HepG2 (cell line): Measurements from ENCODE around the gene MEAK7. TPM values are rescaled to one million over a fixed set of nuclear protein-coding genes. Genes with fewer than 3 reads are reported as not detected.

Experiments used
- FOXA1 ChIP-seq, 2 experiments: fragments of 450-650 bp in 1 of 2; sonication (generic) in 1 of 2; formaldehyde crosslinking in 1 of 2; IDR thresholded peaks; 2 replicates each; pipeline versions ENCODE4 v1.4.0 to v1.6.1; 2016 to 2020; ENCODE audit warnings: missing genetic modification reagents in 1 of 2
- HMGXB3 ChIP-seq: sonication (generic); formaldehyde crosslinking; IDR thresholded peaks from 2 replicates; pipeline ENCODE4 v1.4.0; 2020; ENCODE audit warnings: missing genetic modification reagents, borderline replicate concordance
- MXD1 ChIP-seq: sonication (generic); formaldehyde crosslinking; IDR thresholded peaks from 2 replicates; pipeline ENCODE4 v1.4.0; 2020; ENCODE audit warnings: mild to moderate bottlenecking, missing genetic modification reagents
- SOX6 ChIP-seq, 2 experiments: fragments of 450-650 bp in 1 of 2; sonication (generic) in 1 of 2; formaldehyde crosslinking in 1 of 2; IDR thresholded peaks; 2 replicates each; pipeline versions ENCODE4 v1.4.0 to v1.6.1; 2017 to 2020; ENCODE audit warnings: antibody characterized with exemption in 1 of 2, mild to moderate bottlenecking in 1 of 2, missing genetic modification reagents in 1 of 2
- TAF1 ChIP-seq: sonication (generic); formaldehyde crosslinking; IDR thresholded peaks from 2 replicates; pipeline ENCODE4 v1.4.0; 2020; ENCODE audit warnings: missing genetic modification reagents
- ZMAT3 ChIP-seq: sonication (generic); formaldehyde crosslinking; conservative IDR thresholded peaks from 2 replicates; pipeline ENCODE4 v1.7.0; 2021; ENCODE audit warnings: missing genetic modification reagents
- ZNF407 ChIP-seq: sonication (generic); formaldehyde crosslinking; IDR thresholded peaks from one replicate; pipeline ENCODE4 v1.5.1; 2020; ENCODE audit warnings: mild to moderate bottlenecking, missing genetic modification reagents; ENCODE audit errors: not compliant biosample characterization
- ZNF530 ChIP-seq: sonication (generic); formaldehyde crosslinking; IDR thresholded peaks from 2 replicates; pipeline ENCODE4 v1.5.0; 2020; ENCODE audit warnings: low read depth, mild to moderate bottlenecking, missing genetic modification reagents
- polyA plus RNA-seq, 8 experiments: library from polyadenylated mRNA; depleted of rRNA in 3 of 8; stranded (reverse) in 7 of 8; unstranded in 1 of 8; fragments of >200 nt; fragmentation: Illumina TruSeq in 4 of 8; extraction: Trizol in 4 of 8; gene quantifications; 2 replicates each; pipeline versions ENCODE4 v1.2.1 to v1.2.3, GENCODE V29; 2011 to 2016; ENCODE audit warnings: low read depth in 4 of 8, missing spikeins in 1 of 8, mixed read lengths in 1 of 8; ENCODE audit not compliant: insufficient read depth in 1 of 8
- total RNA-seq, 5 experiments: library from RNA; depleted of rRNA; stranded (reverse); fragments of >200 nt; fragmentation: Illumina TruSeq; extraction: Trizol; gene quantifications; 2 replicates each; pipeline ENCODE4 v1.2.3, GENCODE V29; 2016; ENCODE audit warnings: low read depth in 1 of 5

Gene MEAK7
- total and polyA plus RNA-seq, 2 of the 13 experiments (the other 11 are each of a cell fraction or from before 2014, with no cell fraction given) = 11.8 to 14.7 TPM

- TF ChIP-seq TAF1 (CRISPR knock-in tag) (no peak), ZMAT3 (CRISPR knock-in tag) (no peak), HMGXB3 (CRISPR knock-in tag) (no peak), SOX6 (IDR thresholded peaks at IDR 0.05) (no peak), SOX6 (CRISPR knock-in tag; IDR thresholded peaks at IDR 0.05) (no peak), ZNF530 (no peak), FOXA1 (IDR thresholded peaks at IDR 0.05) (no peak), FOXA1 (CRISPR knock-in tag; IDR thresholded peaks at IDR 0.05) (no peak), ZNF407 (CRISPR knock-in tag) (no peak), MXD1 (CRISPR knock-in tag) (no peak)
- TF ChIP-seq, all 625 proteins: peak for 0
Measured at GRCh38 chr16:84459533-84459894, 44.9 kb downstream of the MEAK7 start (continued).
